ENCODE data around the gene SLC5A3. TPM values are rescaled to one million over a fixed set of nuclear protein-coding genes. Genes with fewer than 3 reads are reported as not detected.

The SLC5A3 gene
- total and polyA plus RNA-seq, 9 donors: 3.1 to 16.9 (median 14.6) TPM

- H3K4me3 ChIP-seq: no peak overlapping the region
- H3K9me3 ChIP-seq: no peaks in the 10 kb centered on the region
- H3K27ac ChIP-seq: no peak overlapping the region
- no peaks in the 10 kb centered on the region for H3K4me1 ChIP-seq (ENCODE audit: insufficient read depth)
- H3K27me3 ChIP-seq: no peaks in the 10 kb centered on the region
- no peak for DNase-seq
- 92 to 95% (median 94%) methylated on average over 5 of the region's 5 CpGs for WGBS, 3 donors
- no peak for TF ChIP-seq POLR2A (IDR thresholded peaks at IDR 0.05)
- H3K36me3 ChIP-seq: no peaks in the 10 kb centered on the region
- intact Hi-C loops (cut with DNase I): no loop called here
These were observed 17.8 kb upstream of the SLC5A3 start for GRCh38 chr21:34055615-34056014.

- H3K27ac ChIP-seq: no peak overlapping the region
- H3K27me3 ChIP-seq: no peaks in the 10 kb centered on the region
- H3K4me1 ChIP-seq (ENCODE audit: insufficient read depth): no peaks in the 10 kb centered on the region
- no peak for DNase-seq
- WGBS, 3 donors: 87 to 96% (median 89%) methylated on average over 3 of the region's 3 CpGs
- intact Hi-C loops (cut with DNase I): no loop called here
- no peak overlapping the region for H3K4me3 ChIP-seq
- H3K36me3 ChIP-seq: no peaks in the 10 kb centered on the region
- no peaks in the 10 kb centered on the region for H3K9me3 ChIP-seq
- TF ChIP-seq POLR2A (IDR thresholded peaks at IDR 0.05) (no peak), EP300 (IDR thresholded peaks at IDR 0.05) (no peak), CTCF (IDR thresholded peaks at IDR 0.05) (no peak)
These were observed 11.4 kb upstream of the SLC5A3 start for GRCh38 chr21:34061983-34062382.

- no peaks in the 10 kb centered on the region for H3K9me3 ChIP-seq
- H3K36me3 ChIP-seq: no peaks in the 10 kb centered on the region
- H3K4me3 ChIP-seq: no peak overlapping the region
- intact Hi-C loops (cut with DNase I): no loop called here
- H3K4me1 ChIP-seq (ENCODE audit: insufficient read depth): no peaks in the 10 kb centered on the region
- H3K27ac ChIP-seq: no peak overlapping the region
- TF ChIP-seq EP300 (IDR thresholded peaks at IDR 0.05): no peak
- TF ChIP-seq POLR2A (IDR thresholded peaks at IDR 0.05): no peak
- no peak for TF ChIP-seq CTCF (IDR thresholded peaks at IDR 0.05)
- no peak for DNase-seq
- 51 to 62% (median 58%) methylated on average over 3 of the region's 3 CpGs for WGBS, 3 donors
- H3K27me3 ChIP-seq: no peaks in the 10 kb centered on the region
These were observed 8.4 kb upstream of the SLC5A3 start for GRCh38 chr21:34065027-34065426.

GRCh38 chr21:34071683-34072082 lies 1.7 kb upstream of the SLC5A3 start:
- H3K27me3 ChIP-seq: no peaks in the 10 kb centered on the region
- intact Hi-C loops (cut with DNase I): loop anchor here in 2 of 4 donors (5.0 to 10.0 kb wide), 2 partner anchors 53 to 276 kb away; no protein-coding TSS in a partner anchor
- H3K27ac ChIP-seq: peak overlapping the region in 1 of 2 donors; percentile 91
- TF ChIP-seq EP300 (IDR thresholded peaks at IDR 0.05) (no peak), CTCF (IDR thresholded peaks at IDR 0.05) (no peak), POLR2A (IDR thresholded peaks at IDR 0.05) (no peak)
- no peaks in the 10 kb centered on the region for H3K9me3 ChIP-seq
- H3K4me1 ChIP-seq (ENCODE audit: insufficient read depth): peaks cover 8% of the 10 kb centered on the region
- H3K4me3 ChIP-seq: no peak overlapping the region
- DNase-seq: no peak
- no peaks in the 10 kb centered on the region for H3K36me3 ChIP-seq
- 52 to 65% (median 63%) methylated on average over 9 of the region's 9 CpGs for WGBS, 3 donors

- no peak for TF ChIP-seq CTCF (IDR thresholded peaks at IDR 0.05)
- no peak for TF ChIP-seq EP300 (IDR thresholded peaks at IDR 0.05)
- TF ChIP-seq POLR2A (IDR thresholded peaks at IDR 0.05): no peak
- intact Hi-C loops (cut with DNase I): loop anchor here in 2 of 4 donors (5.0 to 10.0 kb wide), 2 partner anchors 52 to 275 kb away; no protein-coding TSS in a partner anchor
- H3K27me3 ChIP-seq: no peaks in the 10 kb centered on the region
- H3K9me3 ChIP-seq: no peaks in the 10 kb centered on the region
- DNase-seq: peak in 4 of 5 donors; percentile 34 to 58 (median 40)
- H3K4me3 ChIP-seq: peak overlapping the region; percentile 83
- no peaks in the 10 kb centered on the region for H3K36me3 ChIP-seq
- peak overlapping the region; percentile 91 to 99 for H3K27ac ChIP-seq
- peaks cover 8% of the 10 kb centered on the region for H3K4me1 ChIP-seq (ENCODE audit: insufficient read depth)
- WGBS, 3 donors: 32 to 58% (median 52%) methylated on average over 19 to 32 of the region's 32 CpGs
These were observed 990 bp upstream of the SLC5A3 start for GRCh38 chr21:34072145-34073031.
